NK-92 (cell line): ENCODE data around the gene PRG2.
"Not testable (repeated sequence)": the region's sequence is repeated elsewhere in the genome, so short reads cannot be mapped to it uniquely, and the experiment has no call there.

ENCODE experiments used
- DNase-seq: peaks from one replicate; lab custom pipeline; 2025; ENCODE audit not compliant: unreplicated experiment; lab: John Stamatoyannopoulos, UW

PRG2 gene

DNA sequence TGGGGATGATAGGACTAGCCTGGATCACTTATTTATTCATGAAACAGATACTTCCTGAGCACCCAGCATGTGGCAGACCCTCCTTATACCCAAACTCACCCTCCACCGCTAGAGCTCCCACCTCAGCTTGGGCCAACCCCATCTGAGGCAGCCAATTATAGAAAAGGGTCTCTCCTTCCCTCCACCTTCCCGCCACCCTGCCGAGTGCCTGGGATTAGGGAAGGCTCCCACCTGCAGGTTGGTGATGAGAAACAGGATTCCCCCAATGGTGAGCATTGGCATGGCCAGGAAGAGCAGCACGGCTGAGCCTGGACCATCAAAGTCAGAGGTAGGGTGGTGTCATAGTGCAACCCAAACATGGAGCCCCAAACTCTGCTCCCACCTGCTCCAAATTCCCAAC, 30.6 kb upstream of the PRG2 start:
- DNase-seq = no peak

DNA sequence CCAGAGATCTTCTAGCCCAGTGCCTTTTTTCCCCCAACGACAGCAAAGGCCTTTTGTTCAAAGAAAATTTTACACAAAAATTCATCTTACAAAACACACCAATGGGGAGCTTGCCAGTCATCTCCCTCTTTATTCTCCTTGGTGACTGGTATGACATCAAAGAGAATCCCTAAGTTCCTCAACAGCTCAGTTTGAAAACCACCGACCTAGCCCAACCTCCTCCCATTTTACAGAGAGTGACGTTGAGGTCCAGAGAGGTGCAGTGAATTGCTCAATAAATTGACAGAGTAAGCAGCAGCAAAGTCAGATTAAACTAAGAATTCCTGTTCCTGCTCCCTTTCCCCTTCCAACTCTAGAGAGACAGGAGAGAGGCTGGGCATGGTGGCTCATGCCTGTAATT, 28.7 kb upstream of the PRG2 start:
- no peak for DNase-seq

GRCh38 chr11:57418131-57418530, 27.7 kb upstream of the PRG2 start:
- no peak for DNase-seq

DNA sequence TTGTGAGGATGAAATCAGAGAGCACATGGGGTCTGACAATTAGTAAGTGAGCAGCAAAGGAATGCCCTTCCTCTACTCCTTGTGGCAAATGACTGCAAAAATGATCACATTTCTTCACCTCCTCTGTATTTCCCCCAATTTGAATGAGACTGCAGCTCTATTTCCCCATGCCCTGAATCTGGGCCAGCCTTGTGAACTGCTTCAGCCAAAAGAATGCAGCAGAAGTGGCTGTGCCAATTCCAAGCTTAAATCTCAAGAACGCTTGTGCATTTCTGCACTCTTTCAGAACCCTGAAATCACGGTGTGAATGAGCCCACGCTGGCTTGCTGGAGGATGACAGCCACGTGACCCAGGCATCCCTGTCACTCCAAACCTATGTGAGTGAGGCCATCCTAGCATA, 26.6 kb upstream of the PRG2 start:
- DNase-seq = no peak

DNA sequence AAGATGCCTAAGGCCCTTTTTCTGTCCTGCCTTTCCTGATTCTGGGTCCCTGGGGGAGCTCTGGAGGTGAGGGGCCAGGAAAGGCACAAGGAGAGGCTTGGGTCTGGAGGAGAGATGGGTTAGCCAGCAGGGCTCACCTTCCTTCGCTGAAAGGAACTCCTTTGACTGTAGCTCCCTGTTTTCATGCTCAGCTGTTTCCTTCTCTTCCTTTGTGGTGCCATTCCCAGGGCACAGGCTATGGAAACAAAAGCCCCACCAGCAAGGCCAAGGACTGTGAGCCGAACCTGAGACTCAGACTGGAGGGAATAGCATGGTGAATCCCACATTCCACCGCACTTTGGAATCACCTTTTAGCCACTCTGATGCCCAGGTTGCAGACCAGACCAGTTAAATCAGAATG, 26.0 kb upstream of the PRG2 start:
- no peak for DNase-seq

DNA sequence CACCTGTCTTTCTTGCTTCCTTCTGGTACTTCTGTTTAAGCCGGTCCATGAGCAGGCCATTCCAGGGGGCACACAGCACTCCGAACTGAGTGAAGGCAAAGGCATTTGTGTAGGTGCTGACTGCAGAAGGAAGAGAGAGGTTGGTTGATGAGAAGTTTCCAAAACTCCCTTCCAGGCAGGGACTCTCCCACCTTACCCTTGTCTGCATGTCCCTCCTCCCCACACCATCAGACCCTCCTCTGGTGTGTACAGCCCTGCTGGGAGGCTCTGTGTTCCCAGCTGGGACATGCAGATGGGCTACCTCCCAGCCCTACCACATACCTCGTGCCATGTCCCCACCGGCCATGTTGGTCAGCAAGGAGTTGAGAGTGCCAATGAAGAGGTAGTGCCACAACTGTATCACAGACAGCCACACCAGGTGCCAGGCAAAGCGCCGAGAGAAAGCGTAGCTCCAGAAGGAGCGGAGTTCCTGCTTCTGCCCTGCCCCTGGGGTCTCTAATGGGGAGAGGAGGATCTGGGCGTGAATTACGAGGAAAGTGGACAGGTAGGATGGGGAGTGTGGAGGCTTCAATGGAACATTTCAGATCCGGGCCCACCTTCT, 24.3 kb upstream of the PRG2 start:
- no peak for DNase-seq

DNA sequence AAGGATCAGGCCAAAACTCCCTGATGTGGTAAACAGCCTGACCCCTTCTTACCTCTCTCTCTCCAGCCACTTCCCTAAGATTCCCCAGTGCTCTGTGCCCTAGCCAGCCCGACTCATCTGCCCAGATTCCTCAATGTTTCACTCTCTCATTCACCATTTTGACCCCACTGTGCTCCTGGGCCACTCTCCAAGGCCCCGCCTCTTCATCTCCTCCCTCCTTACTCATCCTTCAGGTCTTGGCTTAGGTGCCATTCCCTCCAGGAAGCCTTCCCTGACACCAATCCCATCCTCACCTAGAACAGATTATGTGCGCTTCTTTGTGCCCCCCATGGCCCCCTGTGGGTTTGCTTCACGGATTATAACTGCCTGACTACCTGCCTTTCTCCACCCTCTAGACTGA, 23.2 kb upstream of the PRG2 start:
- no peak for DNase-seq

DNA sequence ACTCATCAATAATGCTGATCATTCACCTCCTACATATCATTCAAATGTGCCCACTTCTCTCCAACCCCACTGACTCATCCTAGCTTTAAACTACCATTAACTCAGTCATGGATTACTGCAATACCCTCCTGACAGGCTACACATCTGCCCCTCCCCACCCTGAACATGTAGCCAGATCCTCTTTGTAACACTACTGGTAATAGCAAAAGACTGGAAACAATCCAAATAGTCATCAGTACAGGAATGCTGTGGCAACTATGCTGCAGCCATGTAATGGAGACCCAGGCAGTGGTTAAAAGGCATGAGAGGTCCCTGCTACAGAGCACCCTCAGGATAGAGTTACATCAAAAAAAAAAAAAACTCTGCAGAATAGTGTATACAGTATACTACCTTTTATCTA, 19.8 kb upstream of the PRG2 start:
- no peak for DNase-seq

- no peak for DNase-seq
These were observed 19.1 kb upstream of the PRG2 start for GRCh38 chr11:57409321-57410100.

DNA sequence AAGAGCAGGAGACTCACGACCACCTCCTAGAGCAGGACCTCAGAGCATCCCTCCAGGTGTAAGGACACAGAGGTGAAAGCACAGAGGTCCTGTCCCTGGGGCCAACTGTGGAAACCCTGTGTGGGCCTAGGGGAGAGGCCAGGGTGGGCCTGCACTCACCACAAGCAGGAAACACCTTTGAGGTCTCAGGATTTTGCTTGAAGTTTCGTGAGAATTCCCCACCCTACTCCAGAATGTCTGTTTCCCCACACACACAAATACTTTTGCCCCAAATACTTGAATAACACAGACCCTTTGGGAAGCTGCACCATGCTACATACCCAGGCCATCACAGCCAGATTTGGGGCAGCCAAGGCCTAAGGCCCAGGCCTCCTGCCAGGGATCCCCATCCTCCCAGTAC, 18.3 kb upstream of the PRG2 start:
- DNase-seq = no peak

DNA sequence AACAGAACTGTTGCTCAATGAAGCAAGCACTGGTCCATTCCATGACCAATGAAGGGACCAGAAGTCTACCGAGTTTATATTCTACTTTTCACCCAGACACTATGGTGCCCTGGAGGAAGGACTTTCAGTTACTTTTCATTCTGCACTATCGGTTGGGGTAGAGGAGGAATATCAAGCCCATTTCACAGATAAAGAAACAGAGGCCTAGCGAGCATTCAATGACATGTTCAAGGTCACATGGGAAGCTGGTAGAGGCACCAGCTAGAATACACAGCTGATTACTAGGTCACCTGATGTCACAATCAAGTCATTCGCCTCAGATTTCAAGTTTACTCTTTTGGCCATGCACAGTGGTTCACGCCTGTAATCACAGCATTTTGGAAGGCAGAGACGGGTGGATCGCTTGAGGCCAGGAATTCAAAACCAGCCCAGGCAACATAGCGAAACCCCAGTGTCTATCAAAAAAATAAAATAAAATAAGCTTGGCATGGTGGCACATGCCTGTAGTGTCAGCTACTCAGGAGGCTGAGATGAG, 17.6 kb upstream of the PRG2 start:
- no peak for DNase-seq

DNA sequence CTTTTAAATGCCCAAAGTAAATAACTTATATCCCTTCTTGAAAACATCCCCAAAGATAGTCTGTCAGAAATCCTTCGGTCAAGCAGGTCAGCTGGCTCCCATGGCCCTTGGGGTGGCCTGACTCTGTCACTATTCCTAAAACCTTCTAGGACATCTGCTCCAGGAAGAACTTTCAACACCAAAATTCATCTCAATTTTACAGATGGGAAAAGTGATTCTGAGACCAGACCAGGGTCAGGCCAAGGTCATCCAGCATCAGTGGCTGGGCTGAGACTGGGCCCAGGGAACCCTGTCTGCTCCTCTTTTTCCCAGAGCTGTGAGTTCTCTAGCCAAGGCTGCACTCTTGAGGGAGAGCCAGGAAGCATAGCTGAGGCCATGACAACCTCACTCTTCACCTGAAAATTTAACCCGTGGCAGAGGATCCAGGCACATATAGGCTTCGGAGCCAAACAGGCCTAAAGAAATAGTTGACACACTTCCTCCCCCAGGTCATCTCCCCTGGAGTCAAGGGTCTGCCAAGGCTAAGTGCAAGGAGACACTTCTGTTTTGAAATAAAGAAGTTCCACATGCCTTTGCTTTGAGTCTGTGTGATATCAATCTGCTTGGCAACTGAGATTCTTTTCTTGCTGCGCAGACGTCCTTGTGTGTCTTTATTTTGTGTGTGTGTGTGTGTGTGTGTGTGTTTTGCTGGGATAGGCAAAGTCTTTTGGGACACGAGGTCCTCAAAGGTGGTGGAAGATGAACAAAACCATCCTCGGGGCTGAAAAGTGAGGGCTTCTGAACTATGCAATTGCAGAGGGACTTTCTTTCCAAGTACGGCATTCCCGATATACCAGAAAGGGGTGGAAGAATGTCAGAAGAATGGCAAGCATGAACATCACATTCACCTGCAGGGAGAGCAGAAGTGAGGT, 16.8 kb upstream of the PRG2 start:
- DNase-seq = no peak

- DNase-seq = no peak
These were observed 16.0 kb upstream of the PRG2 start for GRCh38 chr11:57406337-57406904.

DNA sequence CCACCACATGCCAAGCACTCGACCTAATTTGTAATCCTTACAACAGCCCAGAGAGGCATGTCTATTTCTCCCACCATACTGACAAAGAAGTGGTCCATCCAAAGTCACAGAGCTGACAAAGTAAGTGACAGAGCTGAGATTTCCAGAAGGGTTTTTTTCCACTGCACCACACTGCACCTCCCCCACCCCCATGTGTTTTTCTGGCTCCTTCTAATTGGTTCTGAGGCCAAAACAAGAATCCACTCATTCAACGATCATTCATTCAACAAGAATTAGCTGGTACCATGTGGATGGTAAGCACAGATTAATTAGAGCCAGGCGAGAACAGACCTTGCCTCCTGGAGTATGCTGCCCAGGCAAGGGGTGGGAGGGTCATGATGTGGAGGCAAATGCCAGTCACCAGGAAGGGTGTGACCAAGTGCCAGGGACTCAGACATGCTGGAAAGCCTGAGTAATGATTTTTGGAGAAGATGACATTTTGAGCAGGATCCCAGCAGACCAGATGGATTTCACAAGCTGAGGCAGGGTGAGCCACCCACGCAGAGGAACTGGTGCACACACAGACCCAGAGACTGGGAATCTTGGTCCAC, 14.9 kb upstream of the PRG2 start:
- DNase-seq = no peak

- no peak for DNase-seq
These were observed 13.3 kb upstream of the PRG2 start for GRCh38 chr11:57403802-57404147.

DNA sequence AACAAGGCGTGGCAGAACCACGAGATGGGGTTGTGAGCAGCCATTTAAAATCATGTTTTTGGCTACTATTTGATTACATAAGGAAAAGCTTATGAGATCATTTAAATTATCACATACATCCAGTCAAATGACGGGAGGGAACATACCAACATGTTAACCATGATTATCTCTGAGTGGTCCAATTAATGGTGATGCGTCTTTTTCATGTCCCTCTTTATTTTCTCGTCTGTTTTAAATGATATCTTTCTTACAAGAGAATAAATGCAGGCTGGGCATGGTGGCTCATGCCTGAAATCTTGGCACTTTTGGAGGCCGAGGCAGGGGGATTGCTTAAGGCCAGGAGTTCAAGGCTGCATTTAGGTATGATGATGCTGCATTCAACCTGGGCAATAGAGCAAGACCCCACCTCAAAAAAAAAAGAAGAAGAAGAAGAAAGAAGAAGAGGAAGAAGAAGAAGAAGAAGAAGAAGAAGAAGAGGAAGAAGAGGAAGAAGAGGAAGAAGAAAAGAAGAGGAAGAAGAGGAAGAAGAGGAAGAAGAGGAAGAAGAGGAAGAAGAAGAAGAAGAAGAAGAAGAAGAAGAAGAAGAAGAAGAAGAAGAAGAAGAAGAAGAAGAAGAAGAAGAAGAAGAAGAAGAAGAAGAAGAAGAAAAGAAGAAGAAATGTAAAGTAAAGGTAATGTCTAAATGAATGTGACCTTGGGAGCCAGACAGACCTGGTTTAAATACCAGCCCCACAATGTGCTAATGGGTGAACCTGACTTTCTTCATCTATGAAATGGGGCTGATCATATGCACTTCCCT, 12.8 kb upstream of the PRG2 start:
- DNase-seq = not testable (repeated sequence)

DNA sequence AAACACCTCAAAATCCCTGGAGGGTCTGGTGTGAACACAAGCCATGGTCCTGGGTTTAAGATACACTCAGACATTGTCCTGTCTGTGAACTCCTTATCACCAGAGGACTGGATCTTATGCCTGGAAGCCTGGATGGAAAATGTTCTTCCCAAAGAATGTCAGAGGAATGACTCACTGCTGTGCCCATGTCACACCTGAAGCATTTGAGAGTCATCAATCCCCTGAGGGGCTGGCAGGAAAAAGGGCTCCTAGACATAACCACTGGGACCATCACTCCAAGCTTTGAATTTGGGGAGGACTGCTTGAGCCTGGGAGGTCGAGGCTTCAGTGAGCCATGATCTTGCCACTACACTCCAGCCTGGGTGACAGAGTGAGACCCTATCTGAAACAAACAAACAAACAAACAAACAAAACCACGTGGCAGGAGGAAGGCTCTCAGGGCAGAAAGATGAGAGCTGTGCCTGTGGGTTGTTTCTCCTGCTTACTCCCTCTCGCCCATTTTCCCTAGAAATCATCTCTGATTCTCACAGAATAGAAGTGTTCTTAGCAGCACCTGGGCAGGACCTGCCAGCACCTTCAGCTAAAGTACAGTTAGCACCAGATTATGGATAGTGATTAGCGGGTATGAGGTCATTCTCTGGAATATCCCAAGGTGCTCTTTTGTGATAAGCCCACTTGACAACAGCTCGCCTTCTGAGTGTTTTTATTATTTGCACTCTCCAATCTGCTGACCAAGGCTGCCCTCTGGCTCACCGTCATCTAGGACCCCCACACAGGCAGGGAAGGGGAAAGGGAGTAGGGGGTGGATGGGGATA, 11.9 kb upstream of the PRG2 start:
- DNase-seq = no peak

- DNase-seq = no peak
These were observed 9.6 kb upstream of the PRG2 start for GRCh38 chr11:57399972-57400578.

DNA sequence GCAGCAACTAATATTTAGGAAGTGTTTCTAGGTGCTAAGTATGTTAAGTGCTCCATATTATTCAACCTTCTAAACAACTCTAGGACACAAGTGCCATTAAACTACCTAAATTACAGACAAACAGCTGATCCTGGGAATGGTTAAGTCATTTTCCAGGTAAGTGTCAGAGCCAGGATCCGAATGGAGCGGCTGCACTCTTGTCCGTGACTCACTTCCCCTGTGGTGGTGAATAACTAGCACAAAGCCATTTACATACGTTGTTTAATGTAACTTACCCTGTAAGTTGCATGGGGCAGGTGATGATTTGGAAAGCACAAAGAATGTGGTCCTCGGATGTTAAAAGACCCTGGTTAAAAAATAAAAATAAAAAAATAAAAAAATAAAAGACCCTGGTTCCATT, 8.8 kb upstream of the PRG2 start:
- DNase-seq = no peak
